Stimulated activated naive CD8-positive, alpha-beta T cell treated with anti-CD3 and anti-CD28 coated beads, Interleukin-15, amount 100 ng/mL, for 72 hours (primary cell): ENCODE results near the gene RBM47.
"Not testable (repeated sequence)": the region's sequence is repeated elsewhere in the genome, so short reads cannot be mapped to it uniquely, and the experiment has no call there.

ENCODE experiments used
- ATAC-seq: fragments of 150-1000 bp; cut with Tn5 transposase; 2 replicates; pipeline ENCODE4 v1.10.0; 2021; ENCODE audit warnings: mild to moderate bottlenecking, moderate library complexity
- DNase-seq, 2 donors: peaks; one replicate each; pipeline ENCODE4 v3.0.0; 2021 to 2022
- H3K27ac Mint-ChIP-seq, 2 donors: one replicate each; pipeline ENCODE4 v1.8.0; 2022; ENCODE audit warnings: mild to moderate bottlenecking in 2 of 2, mixed read lengths in 2 of 2, moderate library complexity in 2 of 2
- H3K27me3 Mint-ChIP-seq: one replicate; pipeline ENCODE4 v1.8.0; 2022; ENCODE audit warnings: mixed read lengths
- H3K4me1 Mint-ChIP-seq: one replicate; pipeline ENCODE4 v1.8.0; 2022; ENCODE audit warnings: mild to moderate bottlenecking, mixed read lengths
- H3K4me3 Mint-ChIP-seq, 2 donors: one replicate each; pipeline ENCODE4 v1.8.0; 2022; ENCODE audit warnings: mild to moderate bottlenecking in 2 of 2, mixed read lengths in 2 of 2, moderate library complexity in 1 of 2
- H3K9me3 Mint-ChIP-seq, 2 donors: one replicate each; pipeline ENCODE4 v1.8.0; 2022; ENCODE audit warnings: mixed read lengths in 2 of 2

RBM47 gene

GRCh38 chr4:40632080-40632479 is 2.4 kb upstream of the RBM47 start:
- Mint-ChIP-seq H3K27me3 (peaks cover 52% of the 10 kb centered on the region), H3K4me1 (peaks cover 33% of the 10 kb centered on the region), H3K4me3 (no peak overlapping the region), H3K27ac (no peak overlapping the region), H3K9me3 (no peaks in the 10 kb centered on the region)
- ATAC-seq (no peak), DNase-seq (no peak)

DNA sequence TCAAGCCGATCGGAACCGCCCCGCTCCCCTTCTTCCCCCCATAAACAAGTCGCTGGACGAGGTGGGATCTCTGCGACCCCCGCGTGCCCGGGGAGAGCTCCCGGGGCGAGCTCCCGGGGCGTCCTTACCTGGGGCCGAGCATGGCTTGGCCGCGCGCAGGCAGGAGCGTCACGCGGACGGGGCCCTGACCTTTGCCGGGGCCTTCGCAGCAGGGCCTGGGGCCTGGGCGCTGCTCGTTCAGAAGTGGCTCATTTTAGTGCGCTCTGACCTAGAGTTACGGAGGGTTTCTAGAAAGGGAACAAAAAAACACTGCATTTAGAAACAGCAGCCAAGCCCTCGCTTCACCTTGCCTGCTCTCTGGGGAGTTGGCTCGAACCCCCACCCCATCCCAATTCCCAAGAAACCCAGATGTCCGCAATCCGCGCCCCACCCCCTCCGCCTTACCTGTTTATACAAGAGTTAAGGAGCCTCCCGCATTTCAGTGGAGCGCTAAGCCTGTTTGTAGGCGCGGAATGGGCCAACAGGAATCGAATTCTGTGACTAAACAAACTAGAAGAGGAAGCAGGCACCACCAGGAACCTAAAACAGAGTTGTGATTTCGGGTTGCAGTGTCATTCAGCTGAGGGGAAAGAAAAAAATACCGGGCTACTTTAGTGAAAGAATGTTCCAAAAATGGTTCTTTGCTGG is 814 bp upstream of the RBM47 start:
- DNase-seq (no peak), ATAC-seq (peak; percentile 72)
- Mint-ChIP-seq H3K9me3 (no peaks in the 10 kb centered on the region), H3K27ac (peak overlapping the region in 1 of 2 donors; percentile 91), H3K4me3 (peak overlapping the region; percentile 83 to 92), H3K27me3 (peaks cover 59% of the 10 kb centered on the region), H3K4me1 (peaks cover 42% of the 10 kb centered on the region)

DNA sequence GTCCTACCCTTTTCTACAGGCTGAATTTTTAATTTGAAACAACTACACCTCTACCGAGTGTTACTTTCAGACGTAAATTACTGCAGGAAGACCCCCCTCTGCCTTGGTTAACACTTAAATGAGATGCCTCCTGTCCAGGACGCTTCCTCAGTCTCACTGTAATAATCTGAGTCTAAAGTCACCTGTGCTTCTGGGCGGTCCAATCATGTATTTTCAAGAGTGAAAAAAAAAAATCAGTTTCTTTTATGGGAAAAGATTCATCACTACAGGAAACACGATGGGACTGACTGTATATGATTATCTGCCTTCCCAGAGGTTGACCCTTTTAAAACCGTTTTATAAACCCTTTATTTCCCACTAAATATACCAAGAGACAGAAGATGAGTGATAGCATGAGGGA is 776 bp downstream of the RBM47 start:
- ATAC-seq: no peak
- Mint-ChIP-seq H3K4me3 (peak overlapping the region; percentile 83 to 92), H3K9me3 (no peaks in the 10 kb centered on the region), H3K4me1 (peaks cover 42% of the 10 kb centered on the region), H3K27ac (peak overlapping the region in 1 of 2 donors; percentile 57), H3K27me3 (peaks cover 63% of the 10 kb centered on the region)
- DNase-seq: no peak

- not testable (repeated sequence) for ATAC-seq, H3K9me3 Mint-ChIP-seq, DNase-seq, H3K27ac Mint-ChIP-seq
- Mint-ChIP-seq H3K4me1 (peaks cover 42% of the 10 kb centered on the region), H3K4me3 (peak overlapping the region in 1 of 2 donors; percentile 7), H3K27me3 (peaks cover 63% of the 10 kb centered on the region)
Observed at GRCh38 chr4:40628407-40628806, 1.3 kb downstream of the RBM47 start.

DNA sequence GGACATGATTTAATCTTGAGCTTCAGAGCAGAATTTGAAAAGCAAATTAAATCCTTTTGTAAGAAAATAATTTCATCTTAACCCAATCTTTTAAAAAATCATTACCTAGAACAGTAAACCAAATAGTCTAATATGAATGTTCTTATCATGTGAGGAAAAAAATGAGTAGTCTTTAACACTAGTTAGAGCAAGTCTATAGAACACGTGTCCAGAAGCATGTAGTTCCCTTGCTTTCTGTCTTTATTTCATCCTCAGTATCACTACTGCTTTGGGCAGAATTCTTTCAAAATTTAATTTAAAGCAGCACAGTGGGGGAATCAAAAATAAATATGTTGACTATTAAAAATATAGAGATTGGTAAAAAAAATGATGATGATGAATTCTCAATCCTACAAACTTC is 2.1 kb downstream of the RBM47 start:
- Mint-ChIP-seq H3K27me3 (peaks cover 63% of the 10 kb centered on the region), H3K27ac (no peak overlapping the region), H3K4me1 (peaks cover 42% of the 10 kb centered on the region), H3K4me3 (peak overlapping the region in 1 of 2 donors; percentile 13), H3K9me3 (no peaks in the 10 kb centered on the region)
- DNase-seq (no peak), ATAC-seq (no peak)

GRCh38 chr4:40626183-40626990 is 3.3 kb downstream of the RBM47 start:
- ATAC-seq (no peak), DNase-seq (no peak)
- no peak overlapping the region for H3K27ac Mint-ChIP-seq
- H3K4me1 Mint-ChIP-seq: peaks cover 48% of the 10 kb centered on the region
- H3K9me3 Mint-ChIP-seq: peaks cover 0 to 5% of the 10 kb centered on the region in 2 donors
- peaks cover 63% of the 10 kb centered on the region for H3K27me3 Mint-ChIP-seq
- peak overlapping the region in 1 of 2 donors; percentile 7 for H3K4me3 Mint-ChIP-seq

DNA sequence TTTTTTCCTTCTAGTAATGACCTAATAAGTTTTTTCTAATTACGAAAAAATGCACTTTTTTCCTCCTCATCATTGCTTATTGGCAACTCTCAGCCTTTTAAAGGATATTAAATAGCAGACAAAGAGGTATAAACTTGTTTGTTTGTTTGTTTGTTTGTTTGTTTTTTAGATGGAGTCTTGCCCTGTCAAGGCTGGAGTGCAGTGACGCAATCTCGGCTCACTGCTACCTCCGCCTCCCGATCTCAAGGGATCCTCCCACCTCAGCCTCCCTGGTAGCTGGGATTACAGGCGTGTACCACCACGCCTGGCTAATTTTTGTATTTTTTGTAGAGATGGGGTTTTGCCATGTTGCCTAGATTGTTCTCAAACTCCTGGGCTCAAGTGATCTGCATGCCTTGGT is 6.0 kb downstream of the RBM47 start:
- no peak for DNase-seq
- Mint-ChIP-seq H3K9me3 (peaks cover 0 to 5% of the 10 kb centered on the region in 2 donors), H3K27ac (no peak overlapping the region), H3K27me3 (peaks cover 49% of the 10 kb centered on the region), H3K4me1 (peaks cover 32% of the 10 kb centered on the region), H3K4me3 (no peak overlapping the region)
- no peak for ATAC-seq

DNA sequence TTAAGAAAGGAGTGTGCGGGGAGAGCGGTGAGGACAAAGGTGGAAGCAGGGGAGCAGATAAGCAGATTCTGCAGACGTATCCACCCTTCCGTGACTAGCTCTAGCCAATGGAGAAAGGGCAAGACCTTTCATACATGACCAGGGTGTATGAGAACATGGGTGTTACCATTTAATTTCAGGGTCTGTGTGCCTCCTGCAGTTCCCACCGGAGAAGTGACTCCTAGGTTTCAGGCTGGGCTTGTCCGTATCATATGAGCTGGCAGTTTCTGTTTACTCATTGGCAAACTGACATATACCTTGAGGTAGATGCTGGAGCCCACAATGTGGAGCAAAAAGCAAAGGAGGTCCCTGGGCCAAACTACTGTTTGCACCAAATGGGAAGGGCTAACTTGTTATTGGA is 6.8 kb downstream of the RBM47 start:
- Mint-ChIP-seq H3K27ac (no peak overlapping the region), H3K9me3 (peaks cover 0 to 5% of the 10 kb centered on the region in 2 donors), H3K27me3 (peaks cover 44% of the 10 kb centered on the region), H3K4me1 (peaks cover 25% of the 10 kb centered on the region), H3K4me3 (no peak overlapping the region)
- ATAC-seq (peak; percentile 46), DNase-seq (no peak)

DNA sequence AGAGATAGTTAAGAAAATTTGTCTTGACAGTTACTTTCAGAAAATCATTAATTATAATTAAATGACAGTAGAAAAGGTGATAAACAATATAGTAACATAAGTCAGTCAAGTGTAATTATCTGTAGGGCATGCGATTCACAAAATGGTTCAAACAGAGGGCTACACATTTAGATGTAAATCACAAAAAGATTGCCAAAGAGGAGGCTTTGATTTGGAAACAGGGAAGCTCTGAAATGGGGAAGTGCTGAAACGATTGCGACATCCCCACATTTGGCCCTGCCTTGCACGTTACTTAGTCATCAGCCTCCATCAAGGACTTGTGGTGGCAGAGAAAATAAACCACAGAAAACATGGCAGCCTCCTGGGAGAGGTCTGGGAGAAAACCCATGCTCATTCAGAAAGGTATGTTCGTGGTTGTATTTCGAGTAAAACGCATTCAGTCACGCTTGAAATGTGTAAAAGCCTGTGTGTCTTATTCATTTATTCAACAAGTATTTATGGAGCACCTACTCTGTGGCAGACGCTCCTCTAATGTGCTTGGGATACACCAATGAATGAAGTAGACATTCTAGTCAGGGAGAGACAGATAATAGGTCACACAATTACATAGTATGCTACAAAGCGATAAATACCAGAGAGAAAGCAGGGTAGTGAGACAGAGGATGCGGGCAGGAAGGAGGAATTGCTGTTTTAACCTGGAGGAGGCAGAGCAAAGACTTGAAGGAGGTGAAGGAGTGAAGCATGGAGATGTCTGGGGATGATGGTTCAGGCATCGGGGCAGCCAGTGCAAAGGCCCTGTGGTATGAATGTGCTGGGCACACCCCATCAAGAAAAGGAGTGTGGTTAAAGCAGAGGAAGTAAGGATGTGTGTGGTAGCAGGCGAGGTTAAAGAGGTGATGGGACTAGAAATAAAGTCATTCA is 7.8 kb downstream of the RBM47 start:
- H3K27ac Mint-ChIP-seq: no peak overlapping the region
- peak in 1 of 2 donors; percentile 31 for DNase-seq
- no peak overlapping the region for H3K4me3 Mint-ChIP-seq
- peaks cover 19% of the 10 kb centered on the region for H3K4me1 Mint-ChIP-seq
- peaks cover 33% of the 10 kb centered on the region for H3K27me3 Mint-ChIP-seq
- H3K9me3 Mint-ChIP-seq: peaks cover 0 to 5% of the 10 kb centered on the region in 2 donors
- ATAC-seq: peak; percentile 75

DNA sequence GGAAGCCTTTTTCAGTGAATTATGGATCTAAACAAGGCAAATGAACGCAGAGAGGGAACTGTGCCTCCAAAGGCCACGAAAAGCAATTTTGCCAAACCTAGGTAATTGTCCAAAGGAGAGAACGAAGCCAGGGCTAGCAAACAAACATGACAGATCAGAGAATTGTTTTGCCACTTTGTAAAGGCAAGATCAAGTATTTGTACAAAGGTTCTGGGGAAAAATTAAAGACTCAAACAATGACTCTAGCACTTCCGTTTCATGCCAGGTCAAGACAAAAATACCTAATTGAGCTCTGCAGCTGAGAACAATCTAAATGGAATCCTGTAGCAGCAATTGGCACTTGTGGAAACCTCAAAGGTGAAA is 8.5 kb downstream of the RBM47 start:
- DNase-seq (no peak), ATAC-seq (no peak)
- Mint-ChIP-seq H3K27me3 (peaks cover 27% of the 10 kb centered on the region), H3K27ac (no peak overlapping the region), H3K4me1 (peaks cover 13% of the 10 kb centered on the region), H3K4me3 (no peak overlapping the region), H3K9me3 (peaks cover 0 to 5% of the 10 kb centered on the region in 2 donors)

DNA sequence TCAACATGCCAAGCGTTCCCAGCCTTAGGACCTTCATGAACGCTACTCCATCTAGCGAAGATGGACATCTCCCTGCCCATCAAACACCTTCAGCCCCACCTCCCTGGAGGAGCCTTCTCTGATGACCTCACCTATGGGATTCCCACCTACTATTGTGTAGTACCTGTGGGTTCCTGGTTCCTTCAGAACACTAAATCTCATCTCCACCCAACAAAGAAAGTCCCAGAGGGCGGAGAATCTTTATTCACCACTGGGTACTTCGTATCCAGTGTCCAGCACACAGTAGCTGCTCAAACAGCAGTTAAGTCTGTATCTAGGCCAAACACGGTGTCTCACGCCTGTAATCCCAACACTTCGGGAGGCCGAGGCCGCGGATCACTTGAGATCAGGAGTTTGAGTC is 10.1 kb downstream of the RBM47 start:
- H3K27me3 Mint-ChIP-seq: peaks cover 16% of the 10 kb centered on the region
- H3K4me1 Mint-ChIP-seq: peaks cover 12% of the 10 kb centered on the region
- H3K4me3 Mint-ChIP-seq: no peak overlapping the region
- H3K9me3 Mint-ChIP-seq: peaks cover 0 to 5% of the 10 kb centered on the region in 2 donors
- H3K27ac Mint-ChIP-seq: peak overlapping the region in 1 of 2 donors; percentile 16
- ATAC-seq (no peak), DNase-seq (no peak)

DNA sequence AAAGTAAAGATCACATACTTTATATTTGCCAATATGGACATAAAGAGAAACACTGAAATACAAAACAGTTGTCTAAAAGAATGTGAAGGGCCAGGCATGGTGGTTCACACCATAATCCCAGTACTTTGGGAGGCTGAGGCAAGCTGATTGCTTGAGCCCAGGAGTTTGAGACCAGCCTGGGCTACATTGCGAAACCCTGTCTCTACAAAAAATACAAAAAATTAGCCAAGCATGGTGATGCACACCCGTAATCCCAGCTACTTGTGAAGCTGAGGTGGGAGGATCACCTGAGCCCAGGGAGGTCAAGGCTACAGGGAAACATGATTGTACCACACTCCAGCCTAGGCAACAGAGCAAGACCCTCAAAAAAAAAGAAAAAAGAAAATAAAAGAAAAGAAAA is 11.8 kb downstream of the RBM47 start:
- Mint-ChIP-seq H3K4me3 (no peak overlapping the region), H3K4me1 (peaks cover 21% of the 10 kb centered on the region), H3K27me3 (peaks cover 16% of the 10 kb centered on the region), H3K9me3 (peaks cover 0 to 5% of the 10 kb centered on the region in 2 donors), H3K27ac (no peak overlapping the region)
- ATAC-seq: no peak
- no peak for DNase-seq

DNA sequence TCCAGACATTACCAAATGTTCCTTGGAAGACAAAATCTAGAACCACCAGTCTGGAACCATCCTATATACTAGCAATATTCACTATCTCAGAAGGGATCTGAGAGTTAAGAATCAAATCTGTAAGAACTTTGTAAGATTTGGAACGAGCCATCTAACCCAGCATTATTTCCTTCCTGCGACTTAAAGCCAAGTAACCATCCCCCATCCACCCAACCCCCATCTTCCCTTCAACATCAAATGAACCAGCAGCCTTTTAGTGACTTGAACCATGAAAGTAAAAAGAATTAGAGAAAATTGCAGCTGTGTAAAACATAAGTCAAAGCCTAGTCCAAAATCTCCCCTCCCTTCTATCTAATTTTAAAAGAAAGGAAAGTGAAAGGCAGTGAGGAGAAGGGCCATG is 15.6 kb downstream of the RBM47 start:
- Mint-ChIP-seq H3K27ac (no peak overlapping the region), H3K4me3 (no peak overlapping the region), H3K27me3 (peaks cover 6% of the 10 kb centered on the region), H3K9me3 (no peaks in the 10 kb centered on the region), H3K4me1 (peaks cover 9% of the 10 kb centered on the region)
- ATAC-seq: no peak
- DNase-seq: no peak

GRCh38 chr4:40613456-40613855 is 16.2 kb downstream of the RBM47 start:
- DNase-seq (no peak), ATAC-seq (no peak)
- no peak overlapping the region for H3K4me3 Mint-ChIP-seq
- H3K4me1 Mint-ChIP-seq: peaks cover 9% of the 10 kb centered on the region
- H3K9me3 Mint-ChIP-seq: no peaks in the 10 kb centered on the region
- H3K27me3 Mint-ChIP-seq: peaks cover under 1% of the 10 kb centered on the region
- no peak overlapping the region for H3K27ac Mint-ChIP-seq

DNA sequence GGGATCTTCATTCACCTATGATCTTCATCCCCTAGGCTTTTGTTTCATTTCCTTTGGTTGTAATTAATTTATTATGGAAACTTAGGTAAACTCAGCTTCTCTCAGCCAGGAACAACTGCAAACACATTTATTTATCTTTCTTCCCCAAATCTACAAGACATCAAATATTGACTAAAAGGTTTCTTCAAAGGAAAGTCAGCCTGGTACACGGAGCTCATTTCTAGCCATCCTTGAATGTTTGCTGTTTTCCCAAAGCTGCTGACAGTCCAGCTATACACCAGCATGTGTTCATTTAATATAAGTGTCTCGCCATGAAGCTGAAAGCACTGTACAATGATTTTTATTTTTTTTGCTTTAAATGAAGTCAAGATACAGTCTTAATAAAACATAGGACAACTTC is 16.8 kb downstream of the RBM47 start:
- no peak overlapping the region for H3K4me3 Mint-ChIP-seq
- peaks cover 9% of the 10 kb centered on the region for H3K4me1 Mint-ChIP-seq
- no peak for ATAC-seq
- peak overlapping the region in 1 of 2 donors; percentile 65 for H3K27ac Mint-ChIP-seq
- no peaks in the 10 kb centered on the region for H3K9me3 Mint-ChIP-seq
- no peak for DNase-seq
- no peaks in the 10 kb centered on the region for H3K27me3 Mint-ChIP-seq
